Stimulated activated CD4-positive, alpha-beta T cell treated with anti-CD3 and anti-CD28 coated beads, Interleukin-1b, Interleukin-23, amount 100 ng/mL, for 48 hours (primary cell): ENCODE data around the gene YEATS2.
"Not testable (repeated sequence)": the region's sequence is repeated elsewhere in the genome, so short reads cannot be mapped to it uniquely, and the experiment has no call there.

ENCODE experiments used
- DNase-seq: peaks from one replicate; pipeline ENCODE4 v3.0.0-alpha.2; 2020

Gene YEATS2

DNA sequence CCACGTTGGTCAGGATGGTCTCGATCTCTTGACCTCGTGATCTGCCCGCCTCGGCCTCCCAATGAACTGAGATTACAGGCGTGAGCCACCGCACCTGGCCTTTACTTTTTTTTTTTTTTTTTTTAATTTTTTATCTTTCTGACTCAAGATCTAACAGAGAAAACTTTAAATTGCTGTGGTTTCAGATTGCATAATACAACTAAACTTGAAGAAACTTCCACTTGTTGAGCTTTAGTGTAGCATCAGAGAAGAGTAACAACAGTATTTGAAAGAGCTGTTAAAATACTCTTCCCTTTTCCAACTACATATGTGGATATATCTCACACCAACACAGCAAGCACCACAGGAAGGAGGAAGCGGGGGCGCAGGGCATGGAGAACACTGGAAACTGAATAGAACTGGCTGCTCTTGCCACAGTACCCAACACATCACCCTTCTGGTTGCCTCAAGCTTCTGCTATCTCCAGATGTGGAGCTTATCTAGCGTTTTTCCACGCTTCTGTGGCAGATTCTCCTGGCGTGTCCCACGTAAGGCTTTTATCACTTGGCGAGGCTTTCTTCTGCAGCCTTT is 82.4 kb downstream of the YEATS2 start:
- no peak for DNase-seq

- no peak for DNase-seq
Measured at GRCh38 chr3:183781246-183781645, 83.6 kb downstream of the YEATS2 start.

- no peak for DNase-seq
Measured at GRCh38 chr3:183782576-183783276, 85.1 kb downstream of the YEATS2 start.

GRCh38 chr3:183784503-183784902 is 86.9 kb downstream of the YEATS2 start:
- DNase-seq: not testable (repeated sequence)

- no peak for DNase-seq
Measured at GRCh38 chr3:183789826-183790225, 92.2 kb downstream of the YEATS2 start.

DNA sequence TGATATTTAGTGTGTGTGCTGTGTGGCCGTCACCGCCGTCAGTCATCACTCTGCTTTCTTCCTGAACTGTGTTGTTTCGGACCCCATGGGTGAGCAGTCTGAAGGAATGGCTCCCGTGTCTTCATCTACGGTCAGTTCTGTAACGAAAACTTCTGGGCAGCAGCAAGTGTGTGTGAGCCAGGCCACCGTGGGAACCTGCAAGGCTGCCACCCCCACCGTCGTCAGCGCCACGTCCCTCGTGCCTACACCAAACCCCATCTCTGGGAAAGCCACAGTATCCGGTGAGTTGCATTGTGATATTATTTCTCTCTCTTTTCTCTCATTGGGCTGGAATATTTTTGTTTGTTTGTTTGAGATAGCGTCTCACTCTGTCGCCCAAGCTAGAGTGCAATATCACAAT is 93.1 kb downstream of the YEATS2 start:
- DNase-seq: no peak

- no peak for DNase-seq
Measured at GRCh38 chr3:183792976-183793375, 95.4 kb downstream of the YEATS2 start.

DNA sequence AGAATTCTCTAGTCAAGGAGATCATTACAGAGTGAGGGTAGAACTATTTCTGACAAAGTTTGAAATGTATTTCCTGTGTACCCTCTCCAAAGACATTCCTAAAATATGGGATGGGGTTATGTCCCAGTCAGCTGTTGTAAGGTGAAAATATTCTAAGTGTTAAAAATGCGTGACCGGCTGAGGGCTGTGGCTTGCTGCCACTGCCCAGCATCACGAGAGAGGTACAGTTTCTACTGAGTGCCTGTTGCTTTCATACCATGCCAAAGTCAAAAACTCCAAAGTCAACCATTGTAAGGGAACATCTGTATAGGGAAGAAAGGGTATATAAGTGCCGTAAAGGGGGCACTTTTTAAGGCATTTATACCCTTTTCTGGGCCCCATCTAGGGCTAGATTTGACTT is 96.9 kb downstream of the YEATS2 start:
- DNase-seq: no peak

GRCh38 chr3:183796372-183796771 is 98.8 kb downstream of the YEATS2 start:
- no peak for DNase-seq

DNA sequence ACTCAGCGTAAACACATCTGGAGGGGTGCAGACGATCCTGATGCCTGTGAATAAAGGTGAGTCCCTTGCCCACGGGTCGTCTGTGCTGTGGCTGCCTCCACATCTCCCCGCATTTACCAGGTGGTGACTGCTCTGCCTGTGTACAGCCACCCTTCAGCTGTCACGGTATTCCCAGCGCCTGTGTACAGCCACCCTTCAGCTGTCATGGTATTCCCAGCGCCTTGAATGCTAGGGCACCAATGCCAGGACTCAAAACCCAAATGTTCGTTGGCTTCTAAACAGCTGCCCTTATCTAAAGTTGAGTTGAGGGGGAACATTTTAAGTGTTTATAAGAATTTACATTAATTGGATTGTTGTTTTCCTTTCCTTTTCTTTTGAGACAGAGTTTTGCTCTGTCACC is 100.4 kb downstream of the YEATS2 start:
- DNase-seq: no peak

DNA sequence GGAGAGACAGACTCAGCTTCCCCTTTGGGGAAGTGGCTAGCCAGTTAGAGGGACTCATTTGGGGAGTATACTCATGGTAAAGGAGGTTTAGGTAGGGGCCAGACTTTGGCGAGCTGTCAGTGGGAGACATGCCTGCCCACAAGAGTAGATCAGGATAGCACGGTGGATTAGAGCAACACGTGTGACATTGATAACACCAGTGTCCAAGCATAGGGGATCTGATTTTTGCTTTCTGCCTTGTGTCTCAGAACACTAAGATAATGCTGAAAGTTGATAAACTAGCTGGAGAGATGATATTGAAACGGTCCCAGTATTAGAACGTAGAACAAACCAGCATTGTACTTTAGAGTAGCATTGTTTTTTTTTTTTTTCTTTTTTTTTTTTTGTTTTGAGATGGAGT is 101.9 kb downstream of the YEATS2 start:
- no peak for DNase-seq

DNA sequence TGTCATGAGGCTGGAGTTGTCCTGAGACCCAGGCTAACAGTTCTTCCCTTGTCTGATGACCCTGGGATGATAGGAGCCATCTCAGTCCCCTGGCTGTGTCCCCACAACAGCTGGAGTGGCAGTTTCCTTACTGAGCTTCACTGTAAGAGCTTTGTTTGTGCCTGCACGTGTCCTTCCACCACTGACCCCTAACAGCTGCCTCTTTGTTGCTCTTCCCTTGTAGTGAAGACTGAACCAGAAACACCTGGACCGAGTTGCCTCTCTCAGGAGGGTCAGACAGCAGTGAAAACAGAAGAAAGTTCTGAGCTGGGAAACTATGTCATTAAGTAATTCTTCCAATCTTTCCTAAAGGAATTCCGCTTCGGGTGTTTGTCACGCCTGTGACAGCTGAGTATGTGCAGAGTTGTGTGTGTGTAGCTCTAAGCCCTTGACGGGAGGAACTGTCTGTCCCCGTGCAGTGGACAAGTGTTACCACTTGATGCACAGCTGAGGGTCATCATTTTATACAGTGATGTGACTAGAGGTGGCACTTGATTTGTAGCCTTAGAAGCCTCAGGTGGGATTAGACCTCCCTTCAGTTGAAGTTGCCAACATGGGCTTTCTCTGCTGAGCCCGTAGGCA is 102.8 kb downstream of the YEATS2 start:
- DNase-seq: no peak

GRCh38 chr3:183801601-183802000 is 104.0 kb downstream of the YEATS2 start:
- no peak for DNase-seq

DNA sequence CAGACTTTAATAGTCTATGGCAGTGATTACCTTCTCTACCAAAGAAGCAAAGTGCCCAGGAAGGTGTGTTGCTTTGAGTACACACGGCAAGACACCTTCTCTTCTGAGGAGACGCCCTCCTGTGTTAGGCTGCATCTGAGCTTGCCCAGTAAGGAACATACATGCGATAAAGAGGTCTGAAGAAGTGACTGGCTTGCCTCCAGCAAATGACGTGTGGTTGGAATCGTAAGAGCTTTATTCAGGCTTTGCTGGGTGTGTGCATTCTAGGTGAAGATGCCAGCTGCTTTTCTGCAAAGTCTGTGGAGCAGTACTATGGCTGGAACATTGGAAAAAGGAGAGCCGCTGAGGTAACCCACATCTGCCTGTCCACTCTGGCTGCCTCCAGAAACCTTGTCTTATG is 105.4 kb downstream of the YEATS2 start:
- no peak for DNase-seq

DNA sequence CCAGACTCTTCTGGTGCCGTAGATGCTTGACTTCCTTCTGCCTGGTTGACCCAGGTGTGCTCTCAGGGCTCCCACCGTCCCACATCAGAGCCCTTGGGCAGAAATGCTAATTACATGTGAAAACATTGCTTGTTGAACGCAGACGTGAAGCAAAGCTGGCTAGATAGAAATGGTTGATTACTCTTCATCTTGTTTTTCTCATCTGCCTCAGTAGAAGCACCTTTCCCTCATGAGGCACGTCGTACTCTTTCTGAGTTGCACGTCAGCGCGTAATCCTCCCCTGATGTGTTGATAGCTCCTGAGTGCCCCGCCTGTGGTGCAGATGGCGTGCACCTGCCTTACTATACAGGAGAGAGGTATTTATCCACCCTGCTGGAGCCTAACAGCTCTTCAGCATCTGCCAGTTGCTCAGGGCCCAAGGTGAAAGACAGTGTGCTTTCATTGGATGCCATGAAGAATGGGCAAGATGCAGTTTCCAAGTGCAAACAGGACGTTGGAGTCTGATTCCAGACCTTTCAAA is 109.7 kb downstream of the YEATS2 start:
- DNase-seq: no peak

GRCh38 chr3:183807881-183808280 is 110.3 kb downstream of the YEATS2 start:
- DNase-seq: no peak

DNA sequence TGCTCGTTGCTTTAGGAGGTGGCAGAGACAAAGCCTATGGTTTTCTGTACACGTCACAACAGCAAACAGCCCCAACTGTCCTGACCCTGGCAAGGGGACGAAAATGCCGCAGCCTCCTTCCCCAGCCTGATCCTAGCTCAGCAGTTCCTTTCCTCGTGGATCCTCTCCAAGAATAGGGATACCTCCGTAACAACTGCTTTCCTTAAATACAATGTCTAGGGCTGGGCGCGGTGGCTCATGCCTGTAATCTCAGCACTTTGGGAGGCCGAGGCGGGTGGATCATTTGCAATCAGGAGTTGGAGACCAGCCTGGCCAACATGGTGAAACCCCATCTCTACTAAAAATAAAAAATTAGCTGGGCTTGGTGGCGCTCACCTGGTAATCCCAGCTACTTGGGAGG is 110.8 kb downstream of the YEATS2 start:
- no peak for DNase-seq

GRCh38 chr3:183809270-183809669 is 111.7 kb downstream of the YEATS2 start:
- no peak for DNase-seq

DNA sequence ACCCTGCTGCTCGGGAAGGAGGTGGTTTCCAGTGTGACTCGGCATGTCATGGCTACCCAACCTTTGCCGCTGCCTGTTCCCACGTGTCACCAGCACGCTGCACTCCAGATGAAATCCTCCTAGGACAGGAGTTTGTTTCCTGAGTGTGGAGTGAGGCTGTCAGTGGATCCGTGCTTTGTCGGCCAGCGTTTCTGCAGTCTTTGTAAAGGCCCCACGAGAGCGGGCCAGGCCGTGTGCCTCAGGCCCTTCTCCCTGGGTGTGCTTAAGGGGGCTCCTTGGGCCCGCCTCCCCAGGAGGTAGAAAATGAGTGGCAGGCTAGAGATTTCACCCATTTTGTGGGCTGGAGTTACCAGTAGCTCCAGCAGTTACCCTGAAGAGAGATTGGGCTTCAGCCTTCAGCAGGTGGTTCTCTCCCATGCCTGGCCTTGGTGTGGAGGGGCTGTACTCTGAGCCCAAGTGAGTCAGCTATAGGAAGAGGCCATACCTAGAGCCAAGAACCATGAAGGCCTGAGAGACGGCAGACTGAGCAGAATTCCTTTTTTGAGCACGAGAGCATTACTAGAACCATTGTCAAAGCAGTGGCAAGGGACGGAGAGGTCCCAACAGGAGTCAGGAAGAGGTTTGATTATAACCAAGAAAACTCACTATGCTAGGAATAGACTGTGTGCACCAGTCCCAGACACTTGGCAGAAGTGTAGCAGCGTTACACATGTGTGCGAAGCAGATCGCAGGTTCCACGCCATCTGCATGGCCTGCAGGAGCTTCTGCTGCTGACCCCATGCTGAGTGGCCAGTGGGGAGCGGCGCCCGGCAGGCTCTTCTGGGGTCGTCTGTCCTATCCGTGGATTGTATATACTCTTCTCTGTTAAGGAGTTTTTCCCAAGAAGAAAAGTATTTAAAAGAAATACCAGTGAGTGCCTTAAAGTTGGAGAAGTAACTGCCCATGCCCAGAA is 113.3 kb downstream of the YEATS2 start:
- DNase-seq: no peak

- DNase-seq: no peak
Measured at GRCh38 chr3:183811638-183812037, 114.0 kb downstream of the YEATS2 start.

- no peak for DNase-seq
Measured at GRCh38 chr3:183812761-183813445, 115.3 kb downstream of the YEATS2 start.

DNA sequence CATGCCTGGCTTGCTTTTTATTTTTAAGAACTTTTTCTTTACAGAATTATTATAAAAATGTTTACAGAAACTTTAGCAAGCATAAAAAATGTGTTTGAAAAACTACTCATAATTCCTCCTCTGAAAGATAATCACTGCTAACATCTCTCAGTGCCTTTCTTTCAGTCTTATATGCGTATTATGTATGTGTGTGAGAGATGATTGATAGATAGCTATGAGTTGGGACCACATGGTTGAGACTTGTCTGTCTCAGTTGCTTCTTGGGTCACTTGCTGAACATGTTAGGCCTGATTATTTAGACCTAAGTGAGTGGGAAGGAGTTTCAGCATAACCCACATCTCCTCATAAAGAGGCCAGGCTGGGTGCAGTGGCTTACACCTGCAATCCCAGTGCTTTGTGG is 116.6 kb downstream of the YEATS2 start:
- DNase-seq: no peak

DNA sequence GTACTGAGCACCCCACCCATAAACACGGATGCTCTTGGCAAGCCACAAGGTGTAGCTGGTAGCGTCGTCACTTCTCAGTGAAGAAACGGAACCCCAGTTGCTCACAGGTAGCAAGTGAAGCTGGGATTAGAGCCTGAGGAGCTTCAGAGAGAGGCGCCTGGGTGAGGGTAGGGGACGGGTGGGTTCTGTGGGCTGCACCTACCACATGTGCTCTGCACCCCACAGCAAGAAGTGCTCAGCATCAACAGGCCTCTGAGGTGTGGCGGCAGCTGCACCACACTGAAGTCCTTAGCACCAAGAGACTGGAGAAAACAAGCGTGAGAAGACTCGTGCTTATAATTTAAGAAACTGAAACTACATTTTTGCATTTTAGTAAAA is 118.0 kb downstream of the YEATS2 start:
- no peak for DNase-seq
